ENCODE results near the gene TFAP2B.

TFAP2B gene

GRCh38 chr6:50868466-50868865, 49.8 kb downstream of the TFAP2B start:
- no peak overlapping the region for H3K4me3 ChIP-seq (ENCODE audit: control insufficient read depth, low read depth, low read length)
- TF ChIP-seq CTCF (IDR thresholded peaks at IDR 0.05; ENCODE audit: control insufficient read depth, insufficient read depth, low read depth, low read length, missing control alignments) = no peak
- no peak for DNase-seq (ENCODE audit: low read depth)

- no peak for TF ChIP-seq CTCF (IDR thresholded peaks at IDR 0.05; ENCODE audit: control insufficient read depth, insufficient read depth, low read depth, low read length, missing control alignments)
- no peak for DNase-seq (ENCODE audit: low read depth)
- H3K4me3 ChIP-seq (ENCODE audit: control insufficient read depth, low read depth, low read length) = no peak overlapping the region
Measured at GRCh38 chr6:50873167-50873566, 54.5 kb downstream of the TFAP2B start.

- TF ChIP-seq CTCF (IDR thresholded peaks at IDR 0.05; ENCODE audit: control insufficient read depth, insufficient read depth, low read depth, low read length, missing control alignments) = no peak
- no peak for DNase-seq (ENCODE audit: low read depth)
- H3K4me3 ChIP-seq (ENCODE audit: control insufficient read depth, low read depth, low read length) = no peak overlapping the region
Measured at GRCh38 chr6:50884364-50884763, 65.7 kb downstream of the TFAP2B start.

GRCh38 chr6:50887112-50887511, 68.4 kb downstream of the TFAP2B start:
- no peak overlapping the region for H3K4me3 ChIP-seq (ENCODE audit: control insufficient read depth, low read depth, low read length)

GRCh38 chr6:50889497-50889896, 70.8 kb downstream of the TFAP2B start:
- no peak overlapping the region for H3K4me3 ChIP-seq (ENCODE audit: control insufficient read depth, low read depth, low read length)
- no peak for TF ChIP-seq CTCF (IDR thresholded peaks at IDR 0.05; ENCODE audit: control insufficient read depth, insufficient read depth, low read depth, low read length, missing control alignments)

More at GRCh38 chr6:50887112-50887511, 68.4 kb downstream of the TFAP2B start:
- no peak for TF ChIP-seq CTCF (IDR thresholded peaks at IDR 0.05; ENCODE audit: control insufficient read depth, insufficient read depth, low read depth, low read length, missing control alignments)
- DNase-seq (ENCODE audit: low read depth) = no peak

GRCh38 chr6:50889935-50890334, 71.3 kb downstream of the TFAP2B start:
- TF ChIP-seq CTCF (IDR thresholded peaks at IDR 0.05; ENCODE audit: control insufficient read depth, insufficient read depth, low read depth, low read length, missing control alignments) = no peak
- H3K4me3 ChIP-seq (ENCODE audit: control insufficient read depth, low read depth, low read length) = no peak overlapping the region
- no peak for DNase-seq (ENCODE audit: low read depth)

More at GRCh38 chr6:50889497-50889896, 70.8 kb downstream of the TFAP2B start:
- DNase-seq (ENCODE audit: low read depth) = no peak

- H3K4me3 ChIP-seq (ENCODE audit: control insufficient read depth, low read depth, low read length) = no peak overlapping the region
- no peak for TF ChIP-seq CTCF (IDR thresholded peaks at IDR 0.05; ENCODE audit: control insufficient read depth, insufficient read depth, low read depth, low read length, missing control alignments)
- DNase-seq (ENCODE audit: low read depth) = no peak
Measured at GRCh38 chr6:50890579-50890978, 71.9 kb downstream of the TFAP2B start.

Measured in AG09309 (cell line).